T-cell (primary cell): Measurements from ENCODE around the gene ANKRD22. TPM values are rescaled to one million over a fixed set of nuclear protein-coding genes. Genes with fewer than 3 reads are reported as not detected.

Source experiments
- ATAC-seq, 4 experiments: fragments of 200-7000 bp in 3 of 4; fragments of 150-1000 bp in 1 of 4; cut with Tn5 transposase; replicated peaks in 1 of 4; 1 replicate in 3 of 4; 2 replicates in 1 of 4; pipeline ENCODE4 v1.10.0; 2021; ENCODE audit warnings: moderate library complexity in 3 of 4, mild to moderate bottlenecking in 2 of 4, moderate number of reproducible peaks in 1 of 4
- CTCF ChIA-PET, 2 donors: fragments of 300-600 bp; sonication (Branson Sonifier 250); formaldehyde crosslinking; loops; one replicate each; lab custom pipeline; 2022; ENCODE audit warnings: antibody characterized with exemption in 2 of 2; lab: Charles Lee
- POLR2A ChIA-PET, 2 donors: fragments of 300-600 bp; sonication (Branson Sonifier 250); formaldehyde crosslinking; loops; one replicate each; lab custom pipeline; 2022; ENCODE audit warnings: antibody characterized with exemption in 2 of 2; lab: Charles Lee
- DNase-seq, 35 experiments: peaks; one replicate each; pipeline versions ENCODE4 v3.0.0 to v3.0.0-alpha.2; 2013 to 2023
- H3K27ac ChIP-seq: one replicate; pipeline ENCODE4 v1.5.1; 2013; ENCODE audit warnings: low read length
- H3K27me3 ChIP-seq, 2 experiments: replicated peaks in 1 of 2; 1 replicate in 1 of 2; 2 replicates in 1 of 2; pipeline versions ENCODE4 v1.6.1 to v1.7.0; 2013; ENCODE audit warnings: low read length in 1 of 2, mixed read lengths in 1 of 2; ENCODE audit not compliant: control insufficient read depth in 2 of 2, insufficient read depth in 2 of 2; ENCODE audit errors: extremely low read depth in 1 of 2
- H3K36me3 ChIP-seq, 2 donors: 1 replicate in 1 of 2; 2 replicates in 1 of 2; pipeline versions ENCODE4 v1.6.1 to v1.7.0; 2013; ENCODE audit warnings: low read length in 1 of 2; ENCODE audit not compliant: control insufficient read depth in 2 of 2, insufficient read depth in 1 of 2; ENCODE audit errors: extremely low read depth in 1 of 2
- H3K4me1 ChIP-seq, 2 experiments: 1 replicate in 1 of 2; 2 replicates in 1 of 2; pipeline versions ENCODE4 v1.6.1 to v1.7.0; 2013; ENCODE audit warnings: low read length in 2 of 2, mixed read lengths in 1 of 2; ENCODE audit not compliant: insufficient read depth in 2 of 2, control insufficient read depth in 1 of 2; ENCODE audit errors: extremely low read depth in 1 of 2
- H3K4me3 ChIP-seq, 2 donors: 1 replicate in 1 of 2; 2 replicates in 1 of 2; pipeline versions ENCODE4 v1.5.1 to v1.7.0; 2013; ENCODE audit warnings: mild to moderate bottlenecking in 2 of 2, low read length in 1 of 2, moderate library complexity in 1 of 2; ENCODE audit not compliant: control insufficient read depth in 1 of 2; ENCODE audit errors: extremely low read depth in 1 of 2
- H3K9me3 ChIP-seq: 2 replicates; pipeline ENCODE4 v1.7.0; 2013
- H3K27ac Mint-ChIP-seq, 2 donors: one replicate each; pipeline ENCODE4 v1.8.0; 2020 to 2021; ENCODE audit warnings: mild to moderate bottlenecking in 2 of 2, mixed read lengths in 2 of 2
- H3K27me3 Mint-ChIP-seq, 2 donors: one replicate each; pipeline ENCODE4 v1.8.0; 2021 to 2022; ENCODE audit warnings: mixed read lengths in 2 of 2
- H3K36me3 Mint-ChIP-seq: one replicate; pipeline ENCODE4 v1.8.0; 2021; ENCODE audit warnings: mixed read lengths
- H3K4me1 Mint-ChIP-seq, 3 donors: one replicate each; pipeline ENCODE4 v1.8.0; 2020 to 2022; ENCODE audit warnings: mixed read lengths in 3 of 3, mild to moderate bottlenecking in 1 of 3
- H3K4me3 Mint-ChIP-seq, 3 donors: one replicate each; pipeline ENCODE4 v1.8.0; 2020 to 2022; ENCODE audit warnings: mild to moderate bottlenecking in 3 of 3, mixed read lengths in 3 of 3, moderate library complexity in 3 of 3
- H3K9me3 Mint-ChIP-seq, 3 donors: one replicate each; pipeline ENCODE4 v1.8.0; 2020 to 2022; ENCODE audit warnings: mixed read lengths in 3 of 3
- WGBS: methylation state at CpG from one replicate; pipeline ENCODE4 v1.1.5; 2013; ENCODE audit warnings: missing lambda C conversion rate; ENCODE audit not compliant: insufficient coverage; 5-methylcytosine and 5-hydroxymethylcytosine counted together
- total RNA-seq, 35 experiments: library from RNA in 6 of 35; stranded (reverse) in 6 of 35; fragments of 120-200 nt in 1 of 35; gene quantifications; one replicate each; pipeline versions ENCODE4 v1.2.1 to v1.2.4 and lab custom pipeline; 2013 to 2026

The ANKRD22 gene
- total RNA-seq, 5 donors from 2014 or later (not counting 1 experiment from before 2014, with no cell fraction given), result not detected

- Histone ChIP-seq H3K4me1 (peaks cover 17 to 41% of the 10 kb centered on the region in 2 experiments), H3K27me3 (no peaks in the 10 kb centered on the region), H3K4me3 (peak overlapping the region; percentile 70 to 87), H3K36me3 (no peaks in the 10 kb centered on the region), H3K9me3 (no peaks in the 10 kb centered on the region), H3K27ac (peak overlapping the region; percentile 81)
- ATAC-seq, result no peak
- peak overlapping the region; percentile 97 to 98 (median 97) for H3K4me3 Mint-ChIP-seq
- CTCF ChIA-PET, result interaction anchor here in 1 of 2 donors (0.7 to 1.0 kb wide), 2 partner anchors 41 to 46 kb away, joined by 3 to 8 read pairs; no protein-coding TSS in a partner anchor
- no peaks in the 10 kb centered on the region for H3K27me3 Mint-ChIP-seq
- peak overlapping the region; percentile 88 to 94 for H3K27ac Mint-ChIP-seq
- peaks cover 71 to 78% (median 76%) of the 10 kb centered on the region in 3 donors for H3K4me1 Mint-ChIP-seq
- peak in 1 of 35 experiments; percentile 29 for DNase-seq
- peaks cover 6% of the 10 kb centered on the region for H3K36me3 Mint-ChIP-seq
- WGBS, result 33% methylated on average over 1 of the region's 6 CpGs
- POLR2A ChIA-PET, result interaction anchor here (0.5 to 0.7 kb wide), 3 partner anchors 51 to 454 kb away, joined by 3 to 5 read pairs (median 4); no protein-coding TSS in a partner anchor
- H3K9me3 Mint-ChIP-seq, result no peaks in the 10 kb centered on the region
Observed at GRCh38 chr10:88881320-88881719, 29.7 kb upstream of the ANKRD22 start.

DNA sequence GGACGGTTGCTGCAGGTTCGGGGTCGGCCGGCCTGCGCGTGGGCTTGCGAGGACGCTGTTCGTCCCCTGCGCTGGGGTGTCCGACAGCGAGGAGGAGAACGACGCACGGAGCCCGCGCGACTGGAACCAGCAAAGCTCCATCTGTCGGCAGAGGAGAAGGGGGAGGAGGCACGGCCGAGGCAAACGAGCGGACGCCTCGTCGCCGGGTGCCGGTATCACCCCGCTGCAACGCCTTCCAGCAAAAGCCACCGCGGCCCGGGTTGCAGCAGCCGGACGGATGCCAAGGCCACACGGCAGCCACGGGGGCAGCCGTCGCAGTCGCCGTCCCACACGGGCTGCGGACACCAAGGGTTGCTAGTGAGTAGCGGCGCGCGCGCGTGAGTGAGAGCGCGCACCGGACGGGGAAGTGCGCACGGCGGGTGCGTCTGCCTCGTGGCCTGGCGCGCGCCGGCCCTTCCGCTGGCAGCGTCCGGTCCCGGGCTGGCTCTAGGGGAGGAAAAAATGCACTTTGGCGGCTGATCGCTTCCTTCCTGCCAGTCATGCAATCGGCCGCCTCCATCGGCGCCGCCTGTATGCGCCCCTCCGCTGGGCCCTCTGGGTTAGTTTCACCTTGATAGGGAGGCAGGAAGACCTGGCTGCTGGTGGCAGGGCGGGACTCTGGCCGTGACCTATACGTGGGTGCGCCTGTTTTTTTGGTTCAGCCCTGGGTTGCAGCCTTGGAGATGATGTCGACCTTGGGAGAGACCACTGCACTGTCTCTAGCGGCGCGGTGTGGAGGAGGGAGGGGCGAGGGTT, 28.8 kb upstream of the ANKRD22 start:
- under 1% methylated on average over 73 of the region's 84 CpGs for WGBS
- Histone ChIP-seq H3K27ac (peak overlapping the region; percentile 81), H3K4me1 (peaks cover 17 to 41% of the 10 kb centered on the region in 2 experiments), H3K36me3 (no peaks in the 10 kb centered on the region), H3K27me3 (no peaks in the 10 kb centered on the region), H3K9me3 (no peaks in the 10 kb centered on the region), H3K4me3 (peak overlapping the region; percentile 70 to 87)
- peak; percentile 37 to 79 (median 61) for DNase-seq
- peak overlapping the region; percentile 97 to 98 (median 97) for H3K4me3 Mint-ChIP-seq
- peaks cover 6% of the 10 kb centered on the region for H3K36me3 Mint-ChIP-seq
- ChIA-PET POLR2A (interaction anchor here (0.5 to 0.7 kb wide), 3 partner anchors 51 to 455 kb away, joined by 3 to 5 read pairs (median 4); no protein-coding TSS in a partner anchor), CTCF (interaction anchor here in 1 of 2 donors (0.6 to 2.0 kb wide), 8 partner anchors 15 to 1061 kb away, joined by 3 to 15 read pairs (median 3); no protein-coding TSS in a partner anchor)
- peaks cover 64 to 70% (median 68%) of the 10 kb centered on the region in 3 donors for H3K4me1 Mint-ChIP-seq
- no peaks in the 10 kb centered on the region for H3K27me3 Mint-ChIP-seq
- peak overlapping the region; percentile 88 to 94 for H3K27ac Mint-ChIP-seq
- H3K9me3 Mint-ChIP-seq, result no peaks in the 10 kb centered on the region
- ATAC-seq, result peak; percentile 77 to 81 (median 80)

DNA sequence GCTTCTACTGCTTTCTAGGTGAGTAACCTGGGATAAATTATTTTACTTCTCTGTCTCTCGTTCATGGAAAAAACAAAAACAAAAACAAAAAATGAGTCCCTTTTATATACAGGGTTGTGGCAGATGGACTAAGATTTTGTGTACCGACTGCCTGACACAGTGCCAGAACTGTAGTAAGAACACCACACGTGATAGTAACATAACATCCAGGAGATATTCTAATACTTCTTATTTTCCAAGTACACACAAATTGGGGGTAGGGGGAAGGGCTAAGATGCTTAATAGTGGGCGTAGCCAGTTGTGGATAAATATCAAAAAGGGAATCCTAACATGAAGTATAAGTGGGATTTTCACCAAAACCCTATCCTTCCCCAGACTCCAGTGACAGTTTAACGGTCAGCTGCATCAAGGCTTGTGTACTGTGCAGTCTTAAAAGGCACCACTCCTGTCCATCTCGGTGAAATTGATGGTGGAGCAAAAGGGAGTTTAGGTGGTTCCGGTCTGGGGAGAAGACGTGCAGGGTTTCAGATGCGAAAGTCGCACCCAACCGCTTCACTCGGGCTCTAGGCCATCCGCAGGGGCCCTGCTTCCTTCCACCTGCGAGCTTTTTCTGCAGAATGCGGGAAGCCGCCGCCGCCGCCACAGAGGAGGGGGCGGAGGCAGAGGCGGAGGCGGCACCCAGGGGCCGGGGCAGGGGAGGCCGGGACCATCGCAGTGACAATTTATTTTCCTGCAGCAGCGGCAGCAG, 28.1 kb upstream of the ANKRD22 start, which contains the start of gene STAMBPL1:
TSS of gene STAMBPL1 (plus strand) at position 712 of the 748 bp plus-strand sequence. CDS start 21,464 bp downstream, outside the sequence.
- ATAC-seq (peak; percentile 79 to 83 (median 81)), DNase-seq (peak in 34 of 35 experiments; percentile 52 to 80 (median 68))
- Mint-ChIP-seq H3K36me3 (peaks cover 6% of the 10 kb centered on the region), H3K27me3 (no peaks in the 10 kb centered on the region), H3K9me3 (no peaks in the 10 kb centered on the region), H3K4me1 (peaks cover 56 to 63% (median 60%) of the 10 kb centered on the region in 3 donors), H3K27ac (peak within 1 kb of the TSS; percentile 88 to 94), H3K4me3 (peak within 1 kb of the TSS; percentile 97 to 98 (median 97))
- Histone ChIP-seq H3K36me3 (no peaks in the 10 kb centered on the region), H3K4me1 (peaks cover 17 to 38% of the 10 kb centered on the region in 2 experiments), H3K27ac (peak within 1 kb of the TSS; percentile 81), H3K4me3 (peak within 1 kb of the TSS; percentile 70 to 87), H3K9me3 (no peaks in the 10 kb centered on the region), H3K27me3 (no peaks in the 10 kb centered on the region)
- CTCF ChIA-PET, result interaction anchor here in 1 of 2 donors (1.0 to 2.0 kb wide), 8 partner anchors 15 to 1060 kb away, joined by 3 to 15 read pairs (median 4); no protein-coding TSS in a partner anchor
- POLR2A ChIA-PET, result interaction anchor here in 1 of 2 donors (0.7 kb wide), 2 partner anchors 21 to 49 kb away, joined by 4 read pairs; no protein-coding TSS in a partner anchor
- WGBS, result 0% methylated on average over 20 of the region's 26 CpGs

DNA sequence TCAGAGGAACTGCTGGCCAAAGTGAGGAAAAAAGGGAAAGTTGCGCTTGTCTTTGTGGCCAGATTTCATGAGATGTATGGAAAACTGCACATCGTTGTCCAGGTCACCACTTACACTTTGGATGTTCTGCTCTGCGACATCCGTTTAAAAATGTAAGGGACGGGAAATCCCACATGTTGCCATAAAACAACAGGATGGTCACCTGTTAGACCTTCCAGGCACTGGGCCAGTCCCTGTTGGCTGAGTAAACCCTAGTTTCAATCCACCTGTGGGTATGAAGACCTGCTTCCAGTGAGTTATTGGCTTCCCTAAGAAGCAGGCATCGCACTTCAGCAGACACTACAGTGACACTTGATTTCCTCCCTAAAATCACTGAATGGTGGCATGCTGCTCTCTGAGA, 25.7 kb upstream of the ANKRD22 start:
- no peak for DNase-seq
- H3K27ac ChIP-seq, result no peak overlapping the region

DNA sequence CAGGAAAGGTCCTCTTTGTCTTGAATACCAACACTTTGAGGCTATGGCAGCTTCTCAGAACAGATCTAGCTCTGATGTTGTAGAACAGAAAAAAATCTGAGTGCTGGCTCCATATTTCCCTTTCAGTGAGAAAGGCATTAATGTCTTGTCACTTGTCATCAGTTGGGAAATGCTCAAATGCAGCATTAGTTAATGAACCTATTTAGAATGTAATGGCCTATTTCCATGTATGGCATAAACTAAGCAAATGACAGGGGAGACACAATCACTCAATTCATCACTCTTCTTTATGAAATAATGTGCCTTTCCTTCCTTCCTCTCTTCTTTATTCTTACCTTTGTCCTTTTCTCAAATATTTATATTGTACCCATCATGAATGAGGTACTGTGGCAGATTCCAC, 23.4 kb upstream of the ANKRD22 start:
- no peak for ATAC-seq
- peaks cover 17% of the 10 kb centered on the region in 2 experiments for H3K4me1 ChIP-seq
- no peaks in the 10 kb centered on the region for H3K9me3 ChIP-seq
- no peaks in the 10 kb centered on the region for H3K27me3 Mint-ChIP-seq
- H3K4me3 ChIP-seq, result no peak overlapping the region
- ChIA-PET CTCF (interaction anchor here in 1 of 2 donors (0.7 kb wide), 1 partner anchor 162 kb away, joined by 3 read pairs; no protein-coding TSS in a partner anchor), POLR2A (no interaction called here)
- H3K27ac ChIP-seq, result no peak overlapping the region
- H3K27me3 ChIP-seq, result no peaks in the 10 kb centered on the region
- no peaks in the 10 kb centered on the region for H3K36me3 Mint-ChIP-seq
- H3K4me3 Mint-ChIP-seq, result no peak overlapping the region
- no peaks in the 10 kb centered on the region for H3K36me3 ChIP-seq
- H3K27ac Mint-ChIP-seq, result no peak overlapping the region
- peaks cover 19 to 27% (median 21%) of the 10 kb centered on the region in 3 donors for H3K4me1 Mint-ChIP-seq
- no peak for DNase-seq
- H3K9me3 Mint-ChIP-seq, result peaks cover 0 to 3% (median 0%) of the 10 kb centered on the region in 3 donors

More for the DNA sequence above, 25.7 kb upstream of the ANKRD22 start:
- Mint-ChIP-seq H3K4me3 (no peak overlapping the region), H3K4me1 (peaks cover 32 to 40% (median 36%) of the 10 kb centered on the region in 3 donors), H3K27me3 (no peaks in the 10 kb centered on the region), H3K9me3 (no peaks in the 10 kb centered on the region), H3K27ac (peak overlapping the region in 1 of 2 donors; percentile 44), H3K36me3 (no peaks in the 10 kb centered on the region)
- no peak overlapping the region for H3K4me3 ChIP-seq
- no peaks in the 10 kb centered on the region for H3K27me3 ChIP-seq
- no peak for ATAC-seq
- POLR2A ChIA-PET, result interaction anchor here in 1 of 2 donors (0.9 kb wide), 1 partner anchor 18 kb away, joined by 3 read pairs; no protein-coding TSS in a partner anchor
- peaks cover 17 to 28% of the 10 kb centered on the region in 2 experiments for H3K4me1 ChIP-seq
- 100% methylated on average over 5 of the region's 6 CpGs for WGBS
- H3K36me3 ChIP-seq, result no peaks in the 10 kb centered on the region
- no peaks in the 10 kb centered on the region for H3K9me3 ChIP-seq
- CTCF ChIA-PET, result interaction anchor here in 1 of 2 donors (0.8 to 2.1 kb wide), 3 partner anchors 12 to 50 kb away, joined by 3 to 9 read pairs (median 3); no protein-coding TSS in a partner anchor
